GM06990 (cell line): ENCODE data around the gene MYOF.
"Not testable (repeated sequence)": the region's sequence is repeated elsewhere in the genome, so short reads cannot be mapped to it uniquely, and the experiment has no call there.

Experiments
- DNase-seq: peaks from one replicate; pipeline ENCODE4 v3.0.0-alpha.2; 2011; ENCODE audit not compliant: insufficient read length; ENCODE audit errors: extremely low read depth
- H3K27me3 ChIP-seq: replicated peaks from 2 replicates; pipeline ENCODE4 v1.6.0; 2011; ENCODE audit warnings: low read length; ENCODE audit not compliant: control insufficient read depth, insufficient read depth
- H3K36me3 ChIP-seq: 2 replicates; pipeline ENCODE4 v1.5.1; 2011; ENCODE audit warnings: low read length; ENCODE audit not compliant: control insufficient read depth, insufficient read depth
- H3K4me3 ChIP-seq: replicated peaks from 2 replicates; pipeline ENCODE4 v1.5.1; 2011; ENCODE audit warnings: low read depth, mild to moderate bottlenecking, control low read depth, low read length
- TF ChIP-seq, protein P1 (sequence below): IDR thresholded peaks from 2 replicates; pipeline ENCODE4 v1.5.1; 2011; ENCODE audit warnings: low read length, control low read depth, mild to moderate bottlenecking, inconsistent platforms; ENCODE audit not compliant: insufficient read depth, poor library complexity, severe bottlenecking

MYOF gene

GRCh38 chr10:93425861-93426260, 56.3 kb downstream of the MYOF start:
- TF ChIP-seq, protein P1, sequence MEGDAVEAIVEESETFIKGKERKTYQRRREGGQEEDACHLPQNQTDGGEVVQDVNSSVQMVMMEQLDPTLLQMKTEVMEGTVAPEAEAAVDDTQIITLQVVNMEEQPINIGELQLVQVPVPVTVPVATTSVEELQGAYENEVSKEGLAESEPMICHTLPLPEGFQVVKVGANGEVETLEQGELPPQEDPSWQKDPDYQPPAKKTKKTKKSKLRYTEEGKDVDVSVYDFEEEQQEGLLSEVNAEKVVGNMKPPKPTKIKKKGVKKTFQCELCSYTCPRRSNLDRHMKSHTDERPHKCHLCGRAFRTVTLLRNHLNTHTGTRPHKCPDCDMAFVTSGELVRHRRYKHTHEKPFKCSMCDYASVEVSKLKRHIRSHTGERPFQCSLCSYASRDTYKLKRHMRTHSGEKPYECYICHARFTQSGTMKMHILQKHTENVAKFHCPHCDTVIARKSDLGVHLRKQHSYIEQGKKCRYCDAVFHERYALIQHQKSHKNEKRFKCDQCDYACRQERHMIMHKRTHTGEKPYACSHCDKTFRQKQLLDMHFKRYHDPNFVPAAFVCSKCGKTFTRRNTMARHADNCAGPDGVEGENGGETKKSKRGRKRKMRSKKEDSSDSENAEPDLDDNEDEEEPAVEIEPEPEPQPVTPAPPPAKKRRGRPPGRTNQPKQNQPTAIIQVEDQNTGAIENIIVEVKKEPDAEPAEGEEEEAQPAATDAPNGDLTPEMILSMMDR, result no peak
- H3K36me3 ChIP-seq, result no peaks in the 10 kb centered on the region

GRCh38 chr10:93422118-93422517, 60.0 kb downstream of the MYOF start:
- H3K4me3 ChIP-seq, result no peak overlapping the region
- H3K27me3 ChIP-seq, result no peaks in the 10 kb centered on the region
- H3K36me3 ChIP-seq, result no peaks in the 10 kb centered on the region
- DNase-seq, result no peak
- TF ChIP-seq, protein P1, result no peak

More at GRCh38 chr10:93425861-93426260, 56.3 kb downstream of the MYOF start:
- no peaks in the 10 kb centered on the region for H3K27me3 ChIP-seq
- no peak overlapping the region for H3K4me3 ChIP-seq
- no peak for DNase-seq

- Histone ChIP-seq H3K4me3 (no peak overlapping the region), H3K27me3 (no peaks in the 10 kb centered on the region), H3K36me3 (no peaks in the 10 kb centered on the region)
- TF ChIP-seq, protein P1, result no peak
- no peak for DNase-seq
Measured at GRCh38 chr10:93420944-93421825, 60.9 kb downstream of the MYOF start.

DNA sequence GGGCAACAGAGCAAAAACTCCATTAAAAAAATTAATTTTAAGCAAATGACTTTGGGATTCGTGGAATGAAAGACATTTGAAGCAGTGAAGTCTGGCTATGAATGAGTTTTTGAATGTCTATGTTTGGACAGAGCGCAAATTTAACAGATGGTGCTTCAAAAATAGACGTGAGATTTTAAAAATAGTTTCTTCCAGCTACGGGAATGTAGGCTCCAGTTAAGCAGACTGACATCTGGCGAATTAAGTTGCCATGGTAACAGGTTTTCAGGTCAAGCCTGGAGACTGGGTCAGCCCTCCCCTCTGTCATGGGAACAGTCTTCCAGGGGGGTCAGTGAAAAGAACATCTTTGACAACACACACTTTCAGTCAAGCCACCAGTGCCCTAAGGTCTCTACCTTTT, 62.0 kb downstream of the MYOF start:
- no peak for DNase-seq
- TF ChIP-seq, protein P1, result no peak
- Histone ChIP-seq H3K27me3 (no peaks in the 10 kb centered on the region), H3K36me3 (no peaks in the 10 kb centered on the region), H3K4me3 (no peak overlapping the region)

DNA sequence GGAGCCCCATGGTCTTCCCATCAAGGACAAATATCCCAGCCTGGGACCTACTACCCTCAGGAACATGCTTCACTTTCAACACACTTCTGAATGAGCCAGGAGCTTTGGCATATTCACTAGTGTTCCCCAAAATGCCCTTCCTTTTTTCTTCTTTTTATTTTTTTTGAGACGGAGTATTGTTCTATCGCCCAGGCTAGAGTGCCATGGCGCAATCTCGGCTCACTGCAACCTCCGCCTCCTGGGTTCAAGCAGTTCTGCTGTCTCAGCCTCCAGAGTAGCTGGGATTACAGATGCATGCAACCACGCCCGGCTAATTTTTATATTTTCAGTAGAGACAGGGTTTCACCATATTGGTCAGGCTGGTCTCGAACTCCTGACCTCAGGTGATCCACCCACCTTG, 63.1 kb downstream of the MYOF start:
- not testable (repeated sequence) for DNase-seq, H3K36me3 ChIP-seq, H3K27me3 ChIP-seq, H3K4me3 ChIP-seq

- H3K4me3 ChIP-seq, result no peak overlapping the region
- H3K27me3 ChIP-seq, result no peaks in the 10 kb centered on the region
- no peak for DNase-seq
- no peaks in the 10 kb centered on the region for H3K36me3 ChIP-seq
- TF ChIP-seq, protein P1, result no peak
Measured at GRCh38 chr10:93417921-93418320, 64.2 kb downstream of the MYOF start.
